Thyroid gland (tissue), 4 donors: Measurements from ENCODE around the gene FAM13C.

Experiments
- CTCF ChIP-seq, 6 experiments: fragments of 200-600 bp in 3 of 6; fragments of 450-650 bp in 3 of 6; sonication (generic) in 3 of 6; IDR thresholded peaks; one replicate each; pipeline ENCODE4 v1.5.1; 2016 to 2019; ENCODE audit warnings: antibody characterized with exemption in 6 of 6, mild to moderate bottlenecking in 2 of 6, inconsistent platforms in 1 of 6, moderate library complexity in 1 of 6
- POLR2A ChIP-seq, 2 donors: fragments of 450-650 bp; IDR thresholded peaks; one replicate each; pipeline ENCODE4 v1.6.1; 2017; ENCODE audit warnings: antibody characterized with exemption in 2 of 2, mild to moderate bottlenecking in 2 of 2, moderate library complexity in 1 of 2

GRCh38 chr10:59245686-59246085 is 116.7 kb downstream of the FAM13C start:
- TF ChIP-seq CTCF (IDR thresholded peaks at IDR 0.05) (no peak), POLR2A (IDR thresholded peaks at IDR 0.05) (no peak)
